ENCODE data around the gene ANKRD13A. TPM values are rescaled to one million over a fixed set of nuclear protein-coding genes. Genes with fewer than 3 reads are reported as not detected.
A peak's percentile ranks its signal among the peaks of the same experiment; 100 is the strongest.
"Not testable (repeated sequence)": the region's sequence is repeated elsewhere in the genome, so short reads cannot be mapped to it uniquely, and the experiment has no call there.

Gene ANKRD13A
- total RNA-seq, 1 donor from 2014 or later: 41.1 TPM

- ATAC-seq (no peak), DNase-seq (ENCODE audit: low spot score) (no peak)
- intact Hi-C loops (cut with DNase I): no loop called here
Measured at GRCh38 chr12:110037315-110037714, 38.1 kb downstream of the ANKRD13A start.

- DNase-seq (ENCODE audit: low spot score): no peak
- ATAC-seq: no peak
- intact Hi-C loops (cut with DNase I): no loop called here
Measured at GRCh38 chr12:110038741-110039084, 39.5 kb downstream of the ANKRD13A start.

GRCh38 chr12:110039085-110039807 is 40.0 kb downstream of the ANKRD13A start:
- intact Hi-C loops (cut with DNase I): no loop called here
- no peak for ATAC-seq

GRCh38 chr12:110042264-110042663 is 43.0 kb downstream of the ANKRD13A start:
- DNase-seq (ENCODE audit: low spot score): no peak
- intact Hi-C loops (cut with DNase I): no loop called here

More at GRCh38 chr12:110039085-110039807, 40.0 kb downstream of the ANKRD13A start:
- no peak for DNase-seq (ENCODE audit: low spot score)

GRCh38 chr12:110046451-110047187 is 47.4 kb downstream of the ANKRD13A start:
- DNase-seq (ENCODE audit: low spot score): no peak
- intact Hi-C loops (cut with DNase I): no loop called here
- no peak for ATAC-seq

More at GRCh38 chr12:110042264-110042663, 43.0 kb downstream of the ANKRD13A start:
- ATAC-seq: no peak

GRCh38 chr12:110047297-110047940 is 48.2 kb downstream of the ANKRD13A start:
- intact Hi-C loops (cut with DNase I): no loop called here
- ATAC-seq: no peak
- no peak for DNase-seq (ENCODE audit: low spot score)

GRCh38 chr12:110048242-110049027 is 49.2 kb downstream of the ANKRD13A start, which contains the start of gene C12orf76:
TSS of gene C12orf76 (minus strand) at chr12:110048522. CDS start at chr12:110048495, 27 bp downstream.
- intact Hi-C loops (cut with DNase I): no loop called here
- ATAC-seq (peak; percentile 99), DNase-seq (ENCODE audit: low spot score) (peak; percentile 95)

- ATAC-seq; DNase-seq (ENCODE audit: low spot score); intact Hi-C loops (cut with DNase I): not testable (repeated sequence)
Measured at GRCh38 chr12:110049034-110049433, 49.8 kb downstream of the ANKRD13A start.

- ATAC-seq; intact Hi-C loops (cut with DNase I); DNase-seq (ENCODE audit: low spot score): not testable (repeated sequence)
Measured at GRCh38 chr12:110049666-110050065, 50.4 kb downstream of the ANKRD13A start.

- ATAC-seq (no peak), DNase-seq (ENCODE audit: low spot score) (no peak)
- intact Hi-C loops (cut with DNase I): no loop called here
Measured at GRCh38 chr12:110050927-110051326, 51.7 kb downstream of the ANKRD13A start.

- ATAC-seq; DNase-seq (ENCODE audit: low spot score); intact Hi-C loops (cut with DNase I): not testable (repeated sequence)
Measured at GRCh38 chr12:110055375-110056352, 56.4 kb downstream of the ANKRD13A start.

- DNase-seq (ENCODE audit: low spot score); ATAC-seq; intact Hi-C loops (cut with DNase I): not testable (repeated sequence)
Measured at GRCh38 chr12:110056643-110057042, 57.4 kb downstream of the ANKRD13A start.

- intact Hi-C loops (cut with DNase I): no loop called here
- no peak for DNase-seq (ENCODE audit: low spot score)
- ATAC-seq: no peak
Measured at GRCh38 chr12:110058875-110059615, 59.8 kb downstream of the ANKRD13A start.

- intact Hi-C loops (cut with DNase I): no loop called here
- ATAC-seq (no peak), DNase-seq (ENCODE audit: low spot score) (no peak)
Measured at GRCh38 chr12:110059651-110060000, 60.4 kb downstream of the ANKRD13A start.

- DNase-seq (ENCODE audit: low spot score): no peak
- ATAC-seq: no peak
- intact Hi-C loops (cut with DNase I): no loop called here
Measured at GRCh38 chr12:110062241-110062640, 63.0 kb downstream of the ANKRD13A start.

- peak; percentile 32 for ATAC-seq
- intact Hi-C loops (cut with DNase I): no loop called here
Measured at GRCh38 chr12:110065540-110065939, 66.3 kb downstream of the ANKRD13A start.

GRCh38 chr12:110067531-110067930 is 68.3 kb downstream of the ANKRD13A start:
- no peak for ATAC-seq
- intact Hi-C loops (cut with DNase I): no loop called here

More at GRCh38 chr12:110065540-110065939, 66.3 kb downstream of the ANKRD13A start:
- DNase-seq (ENCODE audit: low spot score): no peak

More at GRCh38 chr12:110067531-110067930, 68.3 kb downstream of the ANKRD13A start:
- no peak for DNase-seq (ENCODE audit: low spot score)
